ENCODE measurements around the gene INSYN2B. TPM values are rescaled to one million over a fixed set of nuclear protein-coding genes. Genes with fewer than 3 reads are reported as not detected.
A peak's percentile ranks its signal among the peaks of the same experiment; 100 is the strongest.

Gene INSYN2B
- polyA plus RNA-seq, 1 donor: 0.34 TPM

DNA sequence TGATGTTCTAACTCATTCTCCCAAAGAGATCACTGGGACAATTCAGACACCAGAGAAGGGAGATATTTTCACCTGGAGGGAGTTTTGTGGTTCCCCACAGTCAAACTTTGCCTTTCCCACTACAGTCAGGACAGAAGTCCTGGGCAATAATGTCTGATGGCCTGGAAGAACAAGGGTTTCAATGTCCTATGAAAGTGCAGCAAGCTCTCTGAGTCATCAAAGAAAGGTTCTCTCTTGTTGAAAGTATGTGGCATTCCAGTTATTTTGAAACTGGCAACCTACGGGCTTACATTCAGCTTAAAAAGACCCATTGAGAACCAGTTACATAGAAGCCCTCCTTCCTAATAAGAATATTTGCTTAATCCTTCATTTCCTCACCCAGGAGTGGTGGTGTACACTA is 103.9 kb downstream of the INSYN2B start:
- H3K27me3 ChIP-seq (ENCODE audit: control insufficient read depth, insufficient read depth, low read length): no peaks in the 10 kb centered on the region
- no peak overlapping the region for H3K27ac ChIP-seq (ENCODE audit: low read length)
- no CpG with 5 or more reads among the region's 1 CpG for WGBS (ENCODE audit: insufficient coverage, low lambda C conversion rate)
- no peak for DNase-seq
- no peaks in the 10 kb centered on the region for H3K9me3 ChIP-seq (ENCODE audit: control insufficient read depth, low read depth, low read length)
- no peaks in the 10 kb centered on the region for H3K4me1 ChIP-seq (ENCODE audit: control insufficient read depth, insufficient read depth, low read length)
- H3K4me3 ChIP-seq (ENCODE audit: low read length): no peak overlapping the region
- no peaks in the 10 kb centered on the region for H3K36me3 ChIP-seq (ENCODE audit: control insufficient read depth, insufficient read depth, low read length)

- no peak overlapping the region for H3K27ac ChIP-seq (ENCODE audit: low read length)
- no peak overlapping the region for H3K4me3 ChIP-seq (ENCODE audit: low read length)
- H3K4me1 ChIP-seq (ENCODE audit: control insufficient read depth, insufficient read depth, low read length): no peaks in the 10 kb centered on the region
- no peak for DNase-seq
- H3K27me3 ChIP-seq (ENCODE audit: control insufficient read depth, insufficient read depth, low read length): no peaks in the 10 kb centered on the region
- H3K9me3 ChIP-seq (ENCODE audit: control insufficient read depth, low read depth, low read length): no peaks in the 10 kb centered on the region
- H3K36me3 ChIP-seq (ENCODE audit: control insufficient read depth, insufficient read depth, low read length): no peaks in the 10 kb centered on the region
- WGBS (ENCODE audit: insufficient coverage, low lambda C conversion rate): 43% methylated on average over 3 of the region's 4 CpGs
These were observed 104.6 kb downstream of the INSYN2B start for GRCh38 chr5:169875731-169876130.

GRCh38 chr5:169875091-169875728 is 105.1 kb downstream of the INSYN2B start:
- Histone ChIP-seq H3K36me3 (ENCODE audit: control insufficient read depth, insufficient read depth, low read length) (no peaks in the 10 kb centered on the region), H3K27ac (ENCODE audit: low read length) (no peak overlapping the region), H3K27me3 (ENCODE audit: control insufficient read depth, insufficient read depth, low read length) (no peaks in the 10 kb centered on the region), H3K9me3 (ENCODE audit: control insufficient read depth, low read depth, low read length) (no peaks in the 10 kb centered on the region), H3K4me1 (ENCODE audit: control insufficient read depth, insufficient read depth, low read length) (no peaks in the 10 kb centered on the region), H3K4me3 (ENCODE audit: low read length) (no peak overlapping the region)
- WGBS (ENCODE audit: insufficient coverage, low lambda C conversion rate): no CpG with 5 or more reads among the region's 8 CpGs
- DNase-seq: no peak

GRCh38 chr5:169874621-169875020 is 105.7 kb downstream of the INSYN2B start:
- Histone ChIP-seq H3K4me1 (ENCODE audit: control insufficient read depth, insufficient read depth, low read length) (no peaks in the 10 kb centered on the region), H3K27me3 (ENCODE audit: control insufficient read depth, insufficient read depth, low read length) (no peaks in the 10 kb centered on the region), H3K9me3 (ENCODE audit: control insufficient read depth, low read depth, low read length) (no peaks in the 10 kb centered on the region), H3K4me3 (ENCODE audit: low read length) (no peak overlapping the region), H3K36me3 (ENCODE audit: control insufficient read depth, insufficient read depth, low read length) (no peaks in the 10 kb centered on the region), H3K27ac (ENCODE audit: low read length) (no peak overlapping the region)
- DNase-seq: no peak
- 100% methylated on average over 1 of the region's 4 CpGs for WGBS (ENCODE audit: insufficient coverage, low lambda C conversion rate)

DNA sequence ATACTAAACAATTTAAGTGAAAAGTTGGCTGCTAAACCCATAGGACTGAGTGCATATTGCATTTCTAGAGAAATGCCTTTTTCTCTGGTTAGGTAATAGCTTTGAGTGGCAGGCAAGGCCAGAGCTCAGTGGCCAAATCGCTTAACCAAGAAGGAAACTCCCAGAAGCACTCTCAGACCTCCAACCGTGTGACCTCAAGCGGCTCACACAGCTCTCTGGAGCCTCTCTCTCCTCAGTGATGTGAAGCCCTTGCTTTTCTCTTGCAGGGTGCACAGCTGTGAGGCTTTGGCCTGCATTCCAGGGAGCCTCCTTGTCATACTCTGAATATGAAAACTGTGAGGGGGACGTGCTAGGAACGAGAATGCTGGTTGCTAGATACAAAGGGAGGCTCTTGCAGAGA is 106.7 kb downstream of the INSYN2B start:
- H3K27ac ChIP-seq (ENCODE audit: low read length): no peak overlapping the region

DNA sequence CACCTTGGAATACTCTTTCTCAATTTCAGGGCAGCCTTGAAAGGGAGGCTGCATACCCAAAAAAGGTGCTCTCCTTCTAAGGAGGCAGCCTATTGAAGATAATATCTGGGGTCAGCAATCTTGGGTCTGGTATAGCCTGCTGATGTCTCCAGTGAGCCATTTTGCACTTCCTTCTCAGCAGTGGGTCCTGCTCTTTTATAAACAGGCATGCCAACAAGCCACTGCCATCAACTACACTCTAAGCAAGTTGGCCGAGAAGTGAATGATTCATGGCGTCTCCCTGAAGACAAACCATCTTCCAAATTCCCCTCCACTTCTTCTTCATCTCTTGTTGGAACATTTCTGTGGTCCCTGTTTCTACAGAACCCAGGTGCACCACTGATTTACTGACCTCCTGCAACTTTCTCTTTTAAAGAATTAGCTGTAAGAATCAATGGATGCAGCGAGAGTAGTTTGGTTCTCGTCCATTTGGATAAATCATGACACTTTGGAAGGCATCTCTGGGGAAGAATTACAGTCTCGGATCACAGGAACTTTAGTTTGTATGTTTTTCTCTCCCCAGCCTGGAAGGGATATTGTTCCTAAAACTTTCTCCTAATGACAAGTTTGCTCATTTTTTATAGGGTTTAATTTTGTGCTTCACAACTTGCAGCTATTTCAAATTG is 108.3 kb downstream of the INSYN2B start:
- Histone ChIP-seq H3K4me1 (ENCODE audit: control insufficient read depth, insufficient read depth, low read length) (no peaks in the 10 kb centered on the region), H3K36me3 (ENCODE audit: control insufficient read depth, insufficient read depth, low read length) (no peaks in the 10 kb centered on the region), H3K4me3 (ENCODE audit: low read length) (no peak overlapping the region), H3K27me3 (ENCODE audit: control insufficient read depth, insufficient read depth, low read length) (no peaks in the 10 kb centered on the region), H3K27ac (ENCODE audit: low read length) (no peak overlapping the region), H3K9me3 (ENCODE audit: control insufficient read depth, low read depth, low read length) (no peaks in the 10 kb centered on the region)
- no peak for DNase-seq
- 90% methylated on average over 2 of the region's 5 CpGs for WGBS (ENCODE audit: insufficient coverage, low lambda C conversion rate)

More for the DNA sequence above, 106.7 kb downstream of the INSYN2B start:
- no peaks in the 10 kb centered on the region for H3K27me3 ChIP-seq (ENCODE audit: control insufficient read depth, insufficient read depth, low read length)
- H3K4me1 ChIP-seq (ENCODE audit: control insufficient read depth, insufficient read depth, low read length): no peaks in the 10 kb centered on the region
- H3K4me3 ChIP-seq (ENCODE audit: low read length): no peak overlapping the region
- no peaks in the 10 kb centered on the region for H3K36me3 ChIP-seq (ENCODE audit: control insufficient read depth, insufficient read depth, low read length)
- no peaks in the 10 kb centered on the region for H3K9me3 ChIP-seq (ENCODE audit: control insufficient read depth, low read depth, low read length)
- peak in 1 of 2 donors; percentile 2 for DNase-seq
- WGBS (ENCODE audit: insufficient coverage, low lambda C conversion rate): 100% methylated on average over 2 of the region's 5 CpGs

DNA sequence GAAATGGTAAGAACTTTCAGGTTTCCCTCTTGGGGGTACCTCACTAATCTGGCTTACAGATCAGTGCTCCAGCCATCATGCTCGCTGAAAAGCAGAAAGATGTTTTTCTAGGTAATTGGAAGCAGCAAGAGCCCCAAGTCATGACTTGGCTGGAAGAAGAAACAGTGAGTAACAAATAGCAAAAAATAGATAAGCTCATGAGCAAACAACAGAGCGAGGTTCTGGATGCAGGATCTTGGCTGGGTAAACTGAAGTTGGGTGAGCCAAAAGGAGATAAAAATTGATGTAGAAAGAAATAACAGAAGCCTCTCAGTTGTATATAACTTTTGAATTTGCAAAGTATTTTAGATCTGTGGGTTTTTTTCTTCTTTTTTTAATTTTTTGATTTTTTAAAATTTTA is 110.1 kb downstream of the INSYN2B start:
- no peak for DNase-seq
- H3K36me3 ChIP-seq (ENCODE audit: control insufficient read depth, insufficient read depth, low read length): no peaks in the 10 kb centered on the region
- WGBS (ENCODE audit: insufficient coverage, low lambda C conversion rate): 57% methylated on average over 1 of the region's 2 CpGs
- no peaks in the 10 kb centered on the region for H3K4me1 ChIP-seq (ENCODE audit: control insufficient read depth, insufficient read depth, low read length)
- no peak overlapping the region for H3K4me3 ChIP-seq (ENCODE audit: low read length)
- no peak overlapping the region for H3K27ac ChIP-seq (ENCODE audit: low read length)
- no peaks in the 10 kb centered on the region for H3K27me3 ChIP-seq (ENCODE audit: control insufficient read depth, insufficient read depth, low read length)
- H3K9me3 ChIP-seq (ENCODE audit: control insufficient read depth, low read depth, low read length): no peaks in the 10 kb centered on the region

DNA sequence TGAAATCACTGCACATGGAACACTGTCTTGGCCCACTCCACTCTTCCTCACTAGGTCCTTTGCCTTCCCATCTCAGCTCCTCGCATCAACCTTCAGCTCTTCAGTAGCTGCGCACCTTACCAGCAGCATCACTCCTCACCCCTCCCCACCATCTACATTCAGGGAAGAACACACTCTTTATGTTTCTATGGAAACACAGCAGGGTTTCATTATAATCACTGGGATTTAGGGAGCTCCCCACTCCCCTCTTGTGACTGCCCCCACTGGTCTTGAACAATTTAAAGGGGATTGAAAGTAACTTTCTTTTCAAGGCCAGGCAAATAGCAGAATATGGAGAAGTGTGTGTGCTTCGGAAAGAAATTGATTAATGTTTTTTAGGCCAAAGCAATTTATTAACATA is 111.2 kb downstream of the INSYN2B start:
- H3K27ac ChIP-seq (ENCODE audit: low read length): no peak overlapping the region
- H3K9me3 ChIP-seq (ENCODE audit: control insufficient read depth, low read depth, low read length): no peaks in the 10 kb centered on the region
- H3K27me3 ChIP-seq (ENCODE audit: control insufficient read depth, insufficient read depth, low read length): no peaks in the 10 kb centered on the region
- no peaks in the 10 kb centered on the region for H3K4me1 ChIP-seq (ENCODE audit: control insufficient read depth, insufficient read depth, low read length)
- 100% methylated on average over 1 of the region's 3 CpGs for WGBS (ENCODE audit: insufficient coverage, low lambda C conversion rate)
- H3K4me3 ChIP-seq (ENCODE audit: low read length): no peak overlapping the region
- H3K36me3 ChIP-seq (ENCODE audit: control insufficient read depth, insufficient read depth, low read length): no peaks in the 10 kb centered on the region
- no peak for DNase-seq

DNA sequence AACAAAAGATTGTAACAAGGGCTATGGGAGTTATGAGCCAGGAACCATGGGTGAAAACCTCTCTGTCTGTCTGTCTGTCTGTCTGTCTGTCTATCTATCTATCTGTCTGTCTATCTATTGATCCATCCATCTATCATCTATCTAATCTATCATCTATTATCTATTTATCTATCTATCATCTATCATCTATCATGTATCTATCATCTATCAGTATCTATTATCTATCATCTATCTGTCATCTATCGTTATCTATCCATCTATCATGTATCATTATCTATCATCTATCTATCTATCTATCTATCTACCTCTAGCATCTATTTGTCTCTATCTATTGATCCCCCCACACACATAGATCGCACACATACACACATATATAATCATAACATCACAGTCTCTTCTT is 112.9 kb downstream of the INSYN2B start:
- DNase-seq: no peak
- no peaks in the 10 kb centered on the region for H3K9me3 ChIP-seq (ENCODE audit: control insufficient read depth, low read depth, low read length)
- no peak overlapping the region for H3K27ac ChIP-seq (ENCODE audit: low read length)
- no peak overlapping the region for H3K4me3 ChIP-seq (ENCODE audit: low read length)
- no peaks in the 10 kb centered on the region for H3K36me3 ChIP-seq (ENCODE audit: control insufficient read depth, insufficient read depth, low read length)
- WGBS (ENCODE audit: insufficient coverage, low lambda C conversion rate): 81% methylated on average over 1 of the region's 2 CpGs
- H3K27me3 ChIP-seq (ENCODE audit: control insufficient read depth, insufficient read depth, low read length): no peaks in the 10 kb centered on the region
- H3K4me1 ChIP-seq (ENCODE audit: control insufficient read depth, insufficient read depth, low read length): no peaks in the 10 kb centered on the region

GRCh38 chr5:169864483-169864882 is 115.8 kb downstream of the INSYN2B start:
- no CpG with 5 or more reads among the region's 1 CpG for WGBS (ENCODE audit: insufficient coverage, low lambda C conversion rate)
- no peak for DNase-seq
- Histone ChIP-seq H3K9me3 (ENCODE audit: control insufficient read depth, low read depth, low read length) (no peaks in the 10 kb centered on the region), H3K27ac (ENCODE audit: low read length) (no peak overlapping the region), H3K36me3 (ENCODE audit: control insufficient read depth, insufficient read depth, low read length) (no peaks in the 10 kb centered on the region), H3K4me3 (ENCODE audit: low read length) (no peak overlapping the region), H3K4me1 (ENCODE audit: control insufficient read depth, insufficient read depth, low read length) (no peaks in the 10 kb centered on the region), H3K27me3 (ENCODE audit: control insufficient read depth, insufficient read depth, low read length) (no peaks in the 10 kb centered on the region)

DNA sequence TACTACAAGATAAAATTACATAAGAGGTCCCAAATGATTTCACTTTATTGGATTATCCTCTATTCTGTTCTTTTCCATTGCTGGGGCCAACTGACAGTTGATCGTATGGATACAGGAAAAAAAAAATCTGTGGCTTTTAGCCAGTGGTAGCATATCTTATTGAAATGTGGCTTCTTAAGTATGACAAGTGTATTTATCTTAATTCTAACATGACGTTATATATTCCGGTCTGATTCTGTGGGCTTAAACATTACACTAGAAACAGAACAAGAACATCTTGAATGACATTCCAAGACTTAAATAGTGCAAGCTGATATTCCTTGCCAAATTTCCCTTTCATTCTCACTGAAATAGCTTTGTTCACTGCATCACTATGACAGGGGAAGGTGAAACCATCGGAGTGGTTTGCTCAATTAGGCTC is 117.9 kb downstream of the INSYN2B start:
- H3K4me1 ChIP-seq (ENCODE audit: control insufficient read depth, insufficient read depth, low read length): no peaks in the 10 kb centered on the region
- H3K9me3 ChIP-seq (ENCODE audit: control insufficient read depth, low read depth, low read length): no peaks in the 10 kb centered on the region
- H3K27me3 ChIP-seq (ENCODE audit: control insufficient read depth, insufficient read depth, low read length): no peaks in the 10 kb centered on the region
- WGBS (ENCODE audit: insufficient coverage, low lambda C conversion rate): 94% methylated on average over 2 of the region's 4 CpGs
- no peak for DNase-seq
- H3K4me3 ChIP-seq (ENCODE audit: low read length): no peak overlapping the region
- H3K27ac ChIP-seq (ENCODE audit: low read length): no peak overlapping the region
- no peaks in the 10 kb centered on the region for H3K36me3 ChIP-seq (ENCODE audit: control insufficient read depth, insufficient read depth, low read length)
